Right atrium auricular region (tissue), 2 donors: ENCODE data around the gene ERP29. TPM values are rescaled to one million over a fixed set of nuclear protein-coding genes. Genes with fewer than 3 reads are reported as not detected.
"Not testable (repeated sequence)": the region's sequence is repeated elsewhere in the genome, so short reads cannot be mapped to it uniquely, and the experiment has no call there.

ENCODE experiments used
- DNase-seq: peaks from one replicate; pipeline ENCODE4 v3.0.0-alpha.2; 2019; ENCODE audit warnings: low spot score
- H3K27ac ChIP-seq, 2 donors: fragments of 200-600 bp; sonication (generic); 1 replicate in 1 of 2; 2 replicates in 1 of 2; pipeline ENCODE4 v1.5.1; 2016 to 2019
- H3K27me3 ChIP-seq, 2 donors: fragments of 200-600 bp; sonication (generic); one replicate each; pipeline versions ENCODE4 v1.5.1 to v1.6.0; 2017 to 2019
- H3K36me3 ChIP-seq: fragments of 200-600 bp; sonication (generic); one replicate; pipeline ENCODE4 v1.5.1; 2016
- H3K4me1 ChIP-seq, 2 donors: fragments of 200-600 bp; sonication (generic); one replicate each; pipeline versions ENCODE4 v1.5.1 to v1.6.0; 2017 to 2019
- H3K4me3 ChIP-seq, 2 donors: fragments of 200-600 bp; sonication (generic); 1 replicate in 1 of 2; 2 replicates in 1 of 2; pipeline ENCODE4 v1.5.1; 2017 to 2019; ENCODE audit warnings: mild to moderate bottlenecking in 1 of 2, moderate library complexity in 1 of 2
- H3K9me3 ChIP-seq, 2 donors: fragments of 200-600 bp; sonication (generic); one replicate each; pipeline ENCODE4 v1.5.1; 2019
- CTCF ChIP-seq, 2 donors: fragments of 200-600 bp; sonication (generic); IDR thresholded peaks; one replicate each; pipeline ENCODE4 v1.5.1; 2019; ENCODE audit warnings: antibody characterized with exemption in 2 of 2
- total RNA-seq, 2 donors: library from RNA; depleted of rRNA; stranded (reverse); fragments of >200 nt; gene quantifications; one replicate each; pipeline ENCODE4 v1.1.0, GENCODE V29; 2016

Gene ERP29
- total RNA-seq, 2 donors from 2014 or later = 20.9 to 26.8 TPM

- Histone ChIP-seq H3K9me3 (no peaks in the 10 kb centered on the region), H3K36me3 (peaks cover 5% of the 10 kb centered on the region), H3K4me1 (no peaks in the 10 kb centered on the region), H3K27ac (no peak overlapping the region), H3K4me3 (no peak overlapping the region), H3K27me3 (no peaks in the 10 kb centered on the region)
- no peak for TF ChIP-seq CTCF (IDR thresholded peaks at IDR 0.05)
- DNase-seq = no peak
These were observed 21.3 kb upstream of the ERP29 start for GRCh38 chr12:111991946-111992345.

- no peak for DNase-seq
- H3K4me3 ChIP-seq = no peak overlapping the region
- H3K9me3 ChIP-seq = no peaks in the 10 kb centered on the region
- H3K4me1 ChIP-seq = no peaks in the 10 kb centered on the region
- H3K36me3 ChIP-seq = peaks cover 5% of the 10 kb centered on the region
- no peak for TF ChIP-seq CTCF (IDR thresholded peaks at IDR 0.05)
- no peak overlapping the region for H3K27ac ChIP-seq
- H3K27me3 ChIP-seq = no peaks in the 10 kb centered on the region
These were observed 20.8 kb upstream of the ERP29 start for GRCh38 chr12:111992464-111992863.

GRCh38 chr12:111993292-111994150 lies 19.7 kb upstream of the ERP29 start:
- Histone ChIP-seq H3K4me3 (no peak overlapping the region), H3K9me3 (no peaks in the 10 kb centered on the region), H3K27ac (no peak overlapping the region), H3K27me3 (no peaks in the 10 kb centered on the region), H3K36me3 (peaks cover 5% of the 10 kb centered on the region), H3K4me1 (no peaks in the 10 kb centered on the region)
- no peak for DNase-seq
- no peak for TF ChIP-seq CTCF (IDR thresholded peaks at IDR 0.05)

GRCh38 chr12:111994211-111995111 lies 18.8 kb upstream of the ERP29 start:
- not testable (repeated sequence) for H3K4me3 ChIP-seq, H3K9me3 ChIP-seq, DNase-seq, H3K4me1 ChIP-seq, H3K36me3 ChIP-seq, H3K27ac ChIP-seq, H3K27me3 ChIP-seq

GRCh38 chr12:111995782-111996480 lies 17.3 kb upstream of the ERP29 start:
- Histone ChIP-seq H3K27me3 (no peaks in the 10 kb centered on the region), H3K9me3 (no peaks in the 10 kb centered on the region), H3K27ac (no peak overlapping the region), H3K4me3 (no peak overlapping the region), H3K36me3 (no peaks in the 10 kb centered on the region), H3K4me1 (no peaks in the 10 kb centered on the region)
- no peak for DNase-seq
- no peak for TF ChIP-seq CTCF (IDR thresholded peaks at IDR 0.05)
